HG02623 (cell line): ENCODE data around the gene KYNU.
"Not testable (repeated sequence)": the region's sequence is repeated elsewhere in the genome, so short reads cannot be mapped to it uniquely, and the experiment has no call there.

ENCODE experiments used
- ATAC-seq: cut with Tn5 transposase; IDR thresholded peaks from one replicate; pipeline ENCODE4 v1.9.1; 2021; ENCODE audit warnings: moderate library complexity; ENCODE audit not compliant: unreplicated experiment

Gene KYNU

DNA sequence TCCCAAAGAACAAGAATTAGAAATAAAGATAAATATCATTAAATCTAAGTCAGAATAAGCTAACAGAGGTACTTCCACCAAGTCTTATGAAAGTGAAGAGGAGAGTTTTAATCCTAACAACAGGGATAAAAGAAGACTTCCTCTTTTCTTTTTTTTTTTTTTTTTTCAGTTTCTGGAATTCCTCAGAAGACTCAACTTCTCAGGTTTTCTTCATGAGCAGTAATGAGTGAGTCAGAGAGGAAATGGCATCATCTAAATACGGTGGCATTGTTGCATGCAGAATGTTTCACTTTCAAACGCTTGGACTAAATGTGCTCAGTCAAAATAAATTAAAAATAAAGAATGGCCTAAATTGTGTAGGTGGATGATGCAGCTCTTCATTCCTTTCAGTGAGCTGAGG is 206.2 kb downstream of the KYNU start:
- ATAC-seq, result no peak

DNA sequence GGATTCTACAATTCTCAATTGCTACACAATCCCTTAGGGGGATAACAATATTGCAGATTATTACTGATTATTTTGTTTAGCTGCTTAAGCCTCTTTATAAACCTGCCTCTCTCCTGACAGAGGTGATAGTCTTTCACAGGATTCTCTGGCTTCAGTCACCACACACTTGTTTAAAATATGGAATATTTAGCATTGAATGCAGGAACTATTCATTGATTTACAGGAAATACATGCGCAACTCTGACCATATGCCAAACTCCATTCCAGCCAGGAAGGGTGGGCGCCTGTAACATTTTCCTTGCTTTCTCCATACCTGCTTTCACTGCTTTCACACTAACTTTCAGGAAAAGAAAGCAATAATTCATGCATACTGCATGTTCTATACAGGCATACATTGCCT is 207.0 kb downstream of the KYNU start:
- ATAC-seq, result no peak

GRCh38 chr2:143085125-143085784 is 207.8 kb downstream of the KYNU start:
- peak; percentile 63 for ATAC-seq

DNA sequence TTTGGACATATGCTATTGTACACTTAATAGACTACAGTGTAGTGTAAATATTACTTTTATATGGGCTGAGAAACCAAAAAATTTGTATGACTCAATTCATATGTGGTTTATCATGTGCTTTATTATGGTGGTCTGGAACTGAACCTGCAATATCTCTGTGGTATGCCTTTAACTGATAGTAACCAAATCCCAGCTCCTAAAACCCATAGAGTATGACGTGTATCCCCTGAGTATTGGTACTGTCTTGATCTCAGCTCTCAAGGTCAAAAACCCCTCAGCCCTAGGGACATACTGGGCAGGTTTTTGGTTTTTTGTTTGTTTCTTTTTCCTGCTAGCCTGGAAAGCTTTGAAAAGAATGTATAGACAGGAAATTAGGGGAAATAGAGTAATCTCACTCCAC is 209.6 kb downstream of the KYNU start:
- ATAC-seq, result no peak

DNA sequence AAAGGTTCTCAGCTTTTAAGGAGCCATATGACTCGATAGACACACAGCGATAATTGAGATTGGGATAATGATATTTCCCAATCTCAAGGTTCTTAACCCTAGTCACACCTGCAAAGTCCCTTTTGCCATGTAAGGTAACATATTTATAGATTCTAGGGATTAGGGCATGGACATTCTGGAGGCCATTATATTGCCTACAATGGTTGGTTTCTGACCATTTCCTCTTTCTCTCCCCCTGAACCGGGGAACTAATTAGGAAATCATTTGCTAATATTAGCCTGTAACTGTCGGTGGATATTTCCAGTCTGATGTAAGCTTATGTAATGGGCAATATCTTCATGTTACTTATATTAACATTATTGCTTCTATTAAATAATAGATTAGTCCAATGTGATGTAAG is 210.9 kb downstream of the KYNU start:
- no peak for ATAC-seq

GRCh38 chr2:143089520-143089919 is 212.1 kb downstream of the KYNU start:
- ATAC-seq, result not testable (repeated sequence)
